Stimulated activated CD4-positive, alpha-beta T cell treated with anti-CD3 and anti-CD28 coated beads, Interleukin-15, amount 100 ng/mL, for 24 hours (primary cell): ENCODE measurements around the gene PIK3C2B.
"Not testable (repeated sequence)": the region's sequence is repeated elsewhere in the genome, so short reads cannot be mapped to it uniquely, and the experiment has no call there.

Experiments used
- DNase-seq: peaks from one replicate; pipeline ENCODE4 v3.0.0-alpha.2; 2020

Gene PIK3C2B

DNA sequence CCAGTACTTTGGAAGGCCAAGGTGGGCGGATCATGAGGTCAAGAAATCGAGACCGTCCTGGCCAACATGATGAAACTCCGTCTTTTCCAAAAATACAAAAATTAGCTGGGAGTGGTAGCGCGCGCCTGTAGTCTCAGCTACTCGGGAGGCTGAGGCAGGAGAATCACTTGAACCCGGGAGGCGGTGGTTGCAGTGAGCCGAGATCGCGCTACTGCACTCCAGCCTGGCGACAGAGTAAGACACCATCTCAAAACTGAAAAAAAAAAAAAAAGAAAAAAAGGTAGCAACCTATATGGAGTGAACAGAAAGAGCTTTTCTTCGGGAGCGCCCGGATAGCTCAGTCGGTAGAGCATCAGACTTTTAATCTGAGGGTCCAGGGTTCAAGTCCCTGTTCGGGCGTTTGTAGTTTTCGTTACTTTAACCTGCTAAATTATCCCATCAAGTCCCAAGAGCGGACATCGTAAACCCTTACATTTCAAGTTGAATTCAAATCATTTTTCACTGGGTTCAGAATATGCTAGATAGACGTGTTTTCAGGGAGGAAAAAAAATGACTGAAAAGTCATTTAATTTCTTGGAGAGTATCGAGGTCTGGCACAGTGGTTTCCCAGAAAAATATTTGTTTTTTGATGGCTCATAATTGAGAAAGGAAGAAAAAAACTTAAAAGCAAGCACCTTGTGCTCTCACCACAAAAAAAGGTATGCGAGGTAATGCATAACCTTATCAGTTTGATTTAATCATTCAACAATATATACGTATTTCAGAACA lies 11.8 kb upstream of the PIK3C2B start:
- DNase-seq: peak; percentile 80

- DNase-seq: no peak
Measured at GRCh38 chr1:204505674-204506200, 11.1 kb upstream of the PIK3C2B start.

- no peak for DNase-seq
Measured at GRCh38 chr1:204503913-204504519, 9.4 kb upstream of the PIK3C2B start.

DNA sequence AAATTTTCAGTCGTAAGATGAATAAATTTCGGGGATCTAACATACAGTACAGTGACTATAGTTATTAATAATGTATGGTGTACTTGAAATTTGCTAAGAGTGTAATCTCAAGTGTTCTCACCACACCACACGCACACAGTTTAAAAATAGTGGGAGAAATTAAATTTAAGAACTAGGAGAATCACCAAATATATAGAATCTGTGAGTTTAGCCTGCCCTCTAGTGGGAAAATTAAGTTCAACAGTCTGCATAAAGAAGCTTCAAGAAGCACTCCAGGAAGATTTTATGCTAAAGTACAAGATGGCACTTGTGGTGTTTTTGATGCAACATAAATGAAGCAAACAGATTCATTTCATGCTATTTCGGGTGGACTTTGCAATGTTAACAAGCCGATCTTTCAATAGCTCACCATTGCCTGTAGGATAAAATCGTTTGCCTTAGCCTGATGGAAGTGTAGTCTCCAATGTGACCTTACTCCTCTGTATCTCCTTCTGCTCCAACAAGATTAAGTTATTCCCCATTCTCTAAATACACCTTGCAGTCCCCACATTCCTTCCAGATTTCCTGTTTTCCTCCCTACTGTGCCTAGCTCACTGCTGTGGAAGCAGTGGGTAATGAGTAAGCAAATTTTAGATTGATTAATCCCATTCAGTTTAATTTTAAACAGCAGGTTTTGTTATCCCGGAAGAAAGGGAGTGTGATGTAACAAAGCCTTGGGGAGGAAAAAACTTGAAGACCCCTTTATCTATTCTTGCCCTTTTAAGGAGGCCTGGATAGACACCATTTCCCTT lies 8.7 kb upstream of the PIK3C2B start:
- DNase-seq: no peak

DNA sequence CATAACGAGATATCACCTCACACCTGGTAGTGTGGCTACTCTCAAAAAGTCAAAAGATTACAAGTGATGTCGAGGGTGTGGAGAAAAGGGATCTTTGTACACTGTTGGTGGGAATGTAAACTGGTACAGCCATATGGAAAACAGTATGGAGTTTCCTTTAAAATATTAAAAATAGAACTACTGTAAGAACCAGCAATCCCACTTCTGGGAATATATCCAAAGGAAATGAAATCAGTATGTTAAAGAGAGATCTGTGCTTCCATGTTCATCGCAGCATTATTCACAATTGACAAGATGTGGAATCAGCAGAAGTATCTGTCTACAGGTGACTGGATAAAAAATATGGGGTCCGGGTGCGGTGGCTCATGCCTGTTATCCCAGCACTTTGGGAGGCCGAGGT lies 7.6 kb upstream of the PIK3C2B start:
- DNase-seq: no peak

DNA sequence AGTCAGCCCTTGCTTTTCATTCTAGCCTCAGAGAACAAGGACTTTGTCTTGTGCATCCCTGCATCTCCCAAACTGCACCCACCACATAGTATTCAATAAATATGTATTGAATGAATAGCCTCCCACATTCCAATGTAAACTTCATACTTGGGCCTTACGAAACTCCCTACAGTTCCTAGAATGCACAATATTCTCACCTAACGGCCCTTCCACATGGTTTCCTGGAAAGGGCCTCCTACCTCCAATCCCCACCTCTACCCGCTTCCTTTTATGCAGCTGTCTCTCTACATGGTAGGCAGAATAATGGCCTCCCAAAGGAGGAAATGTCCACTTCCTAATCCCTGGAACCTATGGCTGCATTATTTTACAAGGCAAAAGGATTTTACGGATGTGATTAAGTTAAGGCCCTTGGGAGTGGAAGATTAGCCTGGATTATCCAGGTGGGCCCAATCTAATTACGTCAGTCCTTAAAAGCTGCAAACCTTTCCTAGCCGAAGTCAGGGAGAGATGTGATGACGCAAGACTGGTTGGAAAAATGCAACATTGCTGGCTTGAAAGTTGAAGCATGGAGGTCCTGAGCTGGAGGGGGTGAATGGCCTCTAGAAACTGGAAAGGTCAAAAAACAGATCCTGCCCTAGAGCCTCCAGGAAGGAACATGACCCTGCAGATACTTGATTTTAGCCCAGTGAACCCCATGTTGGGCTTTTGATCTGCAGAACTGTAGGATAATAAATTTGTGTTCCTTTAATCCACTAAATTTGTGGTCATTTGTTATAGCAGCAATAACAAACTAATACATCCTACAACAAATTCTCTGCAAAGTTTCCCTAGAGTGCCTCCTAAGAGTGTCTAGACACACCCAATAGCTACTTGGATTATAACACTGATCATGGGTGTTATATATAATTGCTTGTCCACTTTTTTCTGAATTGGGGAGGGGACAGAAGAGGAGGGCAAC lies 5.2 kb upstream of the PIK3C2B start:
- no peak for DNase-seq

- no peak for DNase-seq
Measured at GRCh38 chr1:204498981-204499380, 4.4 kb upstream of the PIK3C2B start.

DNA sequence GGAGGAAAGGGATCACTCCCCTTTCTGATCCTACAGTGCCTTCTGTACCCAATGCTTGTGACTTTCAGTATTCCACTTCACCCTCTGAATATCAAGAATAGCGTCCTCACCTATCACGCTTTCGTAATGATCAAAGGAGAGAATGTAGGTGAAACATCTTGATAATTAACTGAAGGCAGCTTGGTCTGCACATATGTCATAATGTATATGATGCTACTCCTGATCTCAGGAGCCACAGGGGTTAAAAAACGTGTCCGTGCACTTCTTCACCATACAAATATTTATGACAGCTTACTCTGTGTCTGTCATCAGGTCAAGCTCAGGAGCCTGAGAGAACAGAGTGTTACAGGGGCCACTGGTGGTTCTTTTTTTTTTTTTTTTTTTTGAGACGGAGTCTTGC lies 1.2 kb upstream of the PIK3C2B start:
- no peak for DNase-seq

GRCh38 chr1:204495078-204495753 lies 611 bp upstream of the PIK3C2B start:
- DNase-seq: no peak

DNA sequence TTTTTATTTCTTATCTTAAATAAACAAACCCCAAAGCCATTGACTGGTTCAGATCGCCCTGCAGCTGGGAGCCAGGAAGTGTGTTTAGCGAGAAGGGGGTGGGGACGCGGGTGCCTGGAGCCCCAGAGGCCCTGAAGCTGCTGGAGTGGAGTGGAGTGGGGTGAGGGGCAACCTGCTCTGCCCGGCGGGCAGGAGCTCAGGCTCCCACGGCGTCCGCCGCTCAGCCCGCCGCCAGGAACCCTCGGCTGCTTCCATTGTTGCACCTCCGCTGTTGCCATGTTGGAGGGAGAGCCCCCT lies 673 bp downstream of the PIK3C2B start:
- DNase-seq: peak; percentile 71

DNA sequence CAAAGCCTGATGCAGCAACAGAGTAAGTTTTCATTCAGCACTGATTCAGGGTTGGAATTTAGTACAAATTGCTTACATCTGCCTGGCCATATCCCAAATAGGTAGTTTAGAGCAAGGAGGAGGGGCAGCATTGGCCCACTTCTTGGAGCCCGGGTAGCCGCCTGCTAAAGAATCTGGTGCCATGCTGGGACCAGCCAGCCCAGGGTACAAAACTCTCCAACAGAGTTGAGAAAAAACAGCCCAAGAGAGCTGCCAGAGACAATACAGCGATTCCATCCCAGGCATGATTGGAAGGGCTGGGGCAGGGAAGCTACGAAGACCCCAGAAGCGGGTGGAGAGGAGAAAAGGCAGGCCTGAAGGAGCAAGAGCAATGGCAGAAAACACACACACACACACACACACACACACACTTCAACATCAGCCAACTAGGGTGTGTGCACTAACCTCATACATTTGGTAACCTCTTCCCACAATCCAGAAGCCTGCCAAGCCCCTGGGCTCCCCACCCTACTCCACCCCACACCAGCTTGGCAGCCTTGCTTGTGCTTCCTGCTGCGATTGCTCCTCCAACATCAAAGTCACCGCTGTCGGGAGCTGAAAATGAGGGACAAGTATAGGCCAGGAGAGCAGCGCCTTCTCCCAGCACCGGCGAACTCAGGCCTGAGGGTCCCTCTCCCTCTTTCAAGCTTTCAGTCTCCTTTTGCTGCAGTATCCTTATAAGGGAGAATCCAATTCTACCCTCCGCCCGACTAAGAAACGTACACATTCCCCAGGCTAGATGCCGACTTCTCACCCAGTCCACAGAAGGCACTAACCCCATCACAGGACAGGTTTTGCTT lies 1.2 kb downstream of the PIK3C2B start:
- peak; percentile 31 for DNase-seq

- DNase-seq: no peak
Measured at GRCh38 chr1:204491655-204492054, 3.0 kb downstream of the PIK3C2B start.

- DNase-seq: no peak
Measured at GRCh38 chr1:204487256-204487615, 7.4 kb downstream of the PIK3C2B start.

- DNase-seq: not testable (repeated sequence)
Measured at GRCh38 chr1:204486513-204487255, 7.9 kb downstream of the PIK3C2B start.

- DNase-seq: no peak
Measured at GRCh38 chr1:204483791-204484190, 10.8 kb downstream of the PIK3C2B start.

DNA sequence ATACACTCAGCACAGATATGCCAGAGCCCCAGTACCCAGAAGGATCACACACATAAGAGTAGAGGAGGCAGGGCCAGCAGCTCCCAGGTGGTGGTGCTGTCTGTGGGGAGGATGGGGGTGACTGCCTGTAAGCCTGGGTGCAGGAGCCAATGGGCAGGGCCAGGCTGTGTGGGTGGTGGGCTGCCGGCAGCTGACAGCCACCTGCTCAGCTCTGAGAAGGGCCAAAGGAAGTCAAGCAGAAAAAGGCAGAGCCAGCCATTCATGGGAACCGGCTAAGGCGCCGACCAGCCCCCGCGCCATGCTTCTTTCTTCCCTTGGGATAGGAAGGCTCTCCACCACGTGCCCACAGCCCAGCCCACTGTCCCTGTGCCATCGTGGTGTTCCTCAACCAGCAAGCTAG lies 14.1 kb downstream of the PIK3C2B start:
- DNase-seq: no peak

DNA sequence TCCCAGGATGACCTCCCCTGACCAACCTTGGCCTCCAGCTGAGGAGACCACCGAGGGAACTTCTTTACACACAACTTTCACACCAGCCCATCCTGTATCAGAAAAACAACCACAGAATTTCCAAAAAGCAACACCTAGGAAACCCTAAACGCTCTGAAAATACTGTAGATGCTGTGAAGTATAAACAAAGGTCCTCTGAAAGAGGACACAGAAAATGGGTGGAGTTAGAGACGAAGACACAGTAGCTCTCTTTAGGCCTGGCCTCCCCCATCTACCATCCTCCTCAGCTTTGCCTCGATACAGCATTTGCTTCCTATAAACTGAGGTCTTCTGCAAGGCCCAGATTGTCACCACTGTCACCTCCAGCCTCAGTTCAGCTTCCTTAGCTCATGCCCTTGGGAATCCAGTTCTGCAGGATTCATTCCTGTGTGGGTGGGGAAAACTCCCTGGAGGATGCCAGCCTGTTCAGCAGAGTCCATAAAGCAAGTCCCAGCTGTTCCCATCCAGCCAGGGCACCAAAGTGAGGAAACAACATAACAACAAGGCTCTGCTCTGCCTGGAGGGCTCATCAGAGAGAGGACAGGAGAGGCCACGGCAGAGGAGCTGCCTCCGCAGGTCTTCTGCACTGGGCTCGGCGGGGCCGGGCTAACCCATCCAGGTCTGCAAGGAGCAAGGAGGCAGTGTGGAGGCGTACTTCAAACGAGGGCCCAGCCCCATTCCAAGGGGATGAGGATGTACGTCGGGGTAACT lies 15.0 kb downstream of the PIK3C2B start:
- no peak for DNase-seq

GRCh38 chr1:204478921-204479320 lies 15.7 kb downstream of the PIK3C2B start:
- no peak for DNase-seq

GRCh38 chr1:204478172-204478899 lies 16.3 kb downstream of the PIK3C2B start:
- DNase-seq: no peak
